K562 (cell line): Measurements from ENCODE around the gene SAP30L. TPM values are rescaled to one million over a fixed set of nuclear protein-coding genes. Genes with fewer than 3 reads are reported as not detected.

Experiments used
- ATAC-seq: fragments of 200-7000 bp; cut with Tn5 transposase; 3 replicates; pipeline ENCODE4 v1.9.1; 2020; ENCODE audit warnings: moderate library complexity
- BruUV-seq: library from RNA; stranded (reverse); fragments of 400-500 nt; replicated peaks from 2 replicates; lab custom pipeline; 2021; lab: Mats Ljungman, UMichigan
- CTCF ChIA-PET: fragments of 300-600 bp; formaldehyde crosslinking; extraction: SDS; loops from one replicate; lab custom pipeline; 2021; ENCODE audit warnings: low intra/inter-chr PET ratio; lab: Yijun Ruan, JAX
- POLR2A ChIA-PET: fragments of 300-600, 350-650 bp; sonication (Branson Sonifier 250); formaldehyde crosslinking; extraction: SDS; loops from one replicate; lab custom pipeline; 2021; ENCODE audit warnings: antibody characterized with exemption, inconsistent platforms; lab: Yijun Ruan, JAX
- DNase-seq, 4 experiments: peaks; one replicate each; pipeline versions ENCODE4 v3.0.0 to v3.0.0-alpha.2; 2011 to 2018; ENCODE audit warnings: low spot score in 3 of 4, mixed read lengths in 3 of 4; ENCODE audit errors: extremely low read depth in 1 of 4
- FAIRE-seq: peaks from 2 replicates; lab custom pipeline; 2011; peaks lifted over from hg19 to GRCh38; lab: Jason Lieb, UNC
- H2AFZ ChIP-seq: 2 replicates; pipeline ENCODE4 v1.6.0; 2011; ENCODE audit warnings: low read depth, low read length, control low read depth, inconsistent platforms
- H3K27ac ChIP-seq: fragments of 200-600 bp; 3 replicates; pipeline ENCODE4 v1.8.0; 2011; ENCODE audit warnings: low read depth, mild to moderate bottlenecking, control low read depth, inconsistent platforms, low read length, moderate library complexity, mixed read lengths; ENCODE audit errors: extremely low read depth
- H3K27me3 ChIP-seq, 2 experiments: fragments of 300-600 bp in 1 of 2; 2 replicates in 1 of 2; 3 replicates in 1 of 2; pipeline versions ENCODE4 v1.6.0 to v1.8.0; 2011; ENCODE audit warnings: inconsistent platforms in 2 of 2, low read length in 2 of 2, mild to moderate bottlenecking in 1 of 2, mixed read lengths in 1 of 2, moderate library complexity in 1 of 2; ENCODE audit not compliant: control insufficient read depth in 2 of 2, insufficient read depth in 2 of 2
- H3K36me3 ChIP-seq: fragments of 300-600 bp; 3 replicates; pipeline ENCODE4 v1.8.0; 2011; ENCODE audit warnings: mild to moderate bottlenecking, low read length, inconsistent platforms; ENCODE audit not compliant: control insufficient read depth, insufficient read depth
- H3K4me1 ChIP-seq, 2 experiments: fragments of 200-600 bp in 1 of 2; replicated peaks in 1 of 2; 2 replicates in 1 of 2; 3 replicates in 1 of 2; pipeline versions ENCODE4 v1.5.1 to v1.8.0; 2011; ENCODE audit warnings: inconsistent platforms in 2 of 2, low read length in 2 of 2, mild to moderate bottlenecking in 1 of 2, mixed read lengths in 1 of 2, moderate library complexity in 1 of 2; ENCODE audit not compliant: control insufficient read depth in 2 of 2, insufficient read depth in 2 of 2
- H3K4me2 ChIP-seq: 2 replicates; pipeline ENCODE4 v1.6.1; 2011; ENCODE audit warnings: low read length, control low read depth, inconsistent platforms, mixed read lengths; ENCODE audit not compliant: insufficient read depth
- H3K4me3 ChIP-seq: fragments of 200-600 bp; sonication (generic), shearing (Covaris generic); 2 replicates; pipeline ENCODE4 v1.5.1; 2016; ENCODE audit warnings: control low read depth, inconsistent platforms
- H3K79me2 ChIP-seq: fragments of 200-600 bp; 3 replicates; pipeline ENCODE4 v1.8.0; 2011; ENCODE audit warnings: low read length, inconsistent platforms; ENCODE audit not compliant: control insufficient read depth, insufficient read depth
- H3K9ac ChIP-seq, 2 experiments: 2 replicates each; pipeline versions ENCODE4 v1.6.0 to v1.6.1; 2011; ENCODE audit warnings: low read depth in 2 of 2, low read length in 2 of 2, control low read depth in 1 of 2, inconsistent platforms in 1 of 2, mild to moderate bottlenecking in 1 of 2, mixed read lengths in 1 of 2; ENCODE audit not compliant: insufficient read depth in 1 of 2
- H3K9me1 ChIP-seq: one replicate; pipeline ENCODE4 v1.6.0; 2011; ENCODE audit warnings: inconsistent platforms, mild to moderate bottlenecking, low read length, moderate library complexity; ENCODE audit not compliant: control insufficient read depth, insufficient read depth
- H3K9me3 ChIP-seq: replicated peaks from 2 replicates; pipeline ENCODE4 v1.5.1; 2011; ENCODE audit warnings: low read depth, low read length, inconsistent platforms; ENCODE audit not compliant: control insufficient read depth, insufficient read depth
- H4K20me1 ChIP-seq: replicated peaks from 2 replicates; pipeline ENCODE4 v1.6.1; 2011; ENCODE audit warnings: low read length, inconsistent platforms, mixed read lengths; ENCODE audit not compliant: control insufficient read depth, insufficient read depth
- FOSL1 ChIP-seq: fragments of 200-800 bp; sonication (Bioruptor generic); conservative IDR thresholded peaks from 2 replicates; pipeline ENCODE4 v1.6.1; 2016; ENCODE audit warnings: missing genetic modification characterization, missing compliant biosample characterization
- POLR2G ChIP-seq: fragments of 200-400 bp; formaldehyde crosslinking; IDR thresholded peaks from 2 replicates; pipeline ENCODE4 v1.6.1; 2017; ENCODE audit warnings: low read depth, mild to moderate bottlenecking, antibody characterized with exemption, low read length, moderate library complexity
- PRPF4 ChIP-seq: fragments of 200-400 bp; formaldehyde crosslinking; IDR thresholded peaks from one replicate; pipeline ENCODE4 v1.6.1; 2017; ENCODE audit warnings: low read length, low read depth, mild to moderate bottlenecking; ENCODE audit not compliant: insufficient read depth, poor library complexity, severe bottlenecking
- RCOR1 ChIP-seq, 2 experiments: IDR thresholded peaks; 2 replicates each; pipeline ENCODE4 v1.6.1; 2012; ENCODE audit warnings: low read depth in 2 of 2, low read length in 2 of 2, borderline replicate concordance in 1 of 2, improper control_type of control experiment in 1 of 2
- VEZF1 ChIP-seq: fragments of 200-800 bp; sonication (Bioruptor generic); IDR thresholded peaks from 2 replicates; pipeline ENCODE4 v1.6.1; 2017; ENCODE audit warnings: missing genetic modification characterization, missing compliant biosample characterization
- WGBS: fragments of 100-300 bp; shearing (Covaris generic); methylation state at CpG from one replicate; pipeline ENCODE4 v1.1.6; 2016; ENCODE audit warnings: low coverage, mixed read lengths; ENCODE audit not compliant: insufficient coverage; ENCODE audit errors: missing lambda C conversion rate; 5-methylcytosine and 5-hydroxymethylcytosine counted together
- in situ Hi-C: fragments of 300-500 bp; cut with MboI; formaldehyde crosslinking; loops from 4 replicates; pipeline ENCODE4 v1.15.0; 2018; ENCODE audit warnings: inconsistent platforms, mixed read lengths
- intact Hi-C: fragments of 100-400 bp; cut with micrococcal nuclease; formaldehyde crosslinking; loops from 2 replicates; pipeline ENCODE4 v1.14.2; 2022
- polyA plus RNA-seq, 8 experiments: library from polyadenylated mRNA; depleted of rRNA in 4 of 8; stranded (reverse) in 5 of 8; unstranded in 3 of 8; fragments of >200 nt; fragmentation: Nextera tagmentation in 2 of 8; fragmentation: Illumina TruSeq in 1 of 8; extraction: Ambion mirVana in 2 of 8; extraction: Trizol in 1 of 8; gene quantifications; 2 replicates each; pipeline versions ENCODE4 v1.2.1 to v1.2.3, GENCODE V29; 2011 to 2014; ENCODE audit warnings: inconsistent platforms in 1 of 8, missing spikeins in 1 of 8
- total RNA-seq, 7 experiments: library from RNA; depleted of rRNA in 6 of 7; stranded (reverse); fragments of >200 nt in 6 of 7; fragmentation: Illumina TruSeq in 2 of 7; extraction: Trizol in 2 of 7; gene quantifications; 2 replicates each; pipeline versions ENCODE4 v1.2.1 to v1.2.3, GENCODE V29; 2011 to 2021; ENCODE audit warnings: low replicate concordance in 1 of 7
- TF ChIP-seq, protein P1 (sequence below): fragments of 450-650 bp; formaldehyde crosslinking; IDR thresholded peaks from 2 replicates; pipeline ENCODE4 v1.4.0; 2020; ENCODE audit warnings: mild to moderate bottlenecking
- TF ChIP-seq, protein P2 (sequence below), 2 experiments: IDR thresholded peaks; 2 replicates each; pipeline ENCODE4 v1.6.1; 2011; ENCODE audit warnings: borderline replicate concordance in 1 of 2, control low read depth in 1 of 2, low read depth in 1 of 2, low read length in 1 of 2, mild to moderate bottlenecking in 1 of 2, mixed read lengths in 1 of 2, moderate library complexity in 1 of 2; ENCODE audit not compliant: insufficient read depth in 1 of 2, insufficient read length in 1 of 2, poor library complexity in 1 of 2, severe bottlenecking in 1 of 2; ENCODE audit errors: extremely low read depth in 1 of 2
- TF ChIP-seq, protein P3 (sequence below): fragments of 250-450 bp; sonication (Bioruptor Pico); IDR thresholded peaks from 2 replicates; pipeline ENCODE4 v1.5.1; 2021; ENCODE audit warnings: mild to moderate bottlenecking
- TF ChIP-seq, protein P4 (sequence below), 2 experiments: fragments of 450-650 bp in 1 of 2; IDR thresholded peaks; 2 replicates each; pipeline ENCODE4 v1.6.1; 2011 to 2017; ENCODE audit warnings: low read depth in 2 of 2, antibody characterized with exemption in 1 of 2, borderline replicate concordance in 1 of 2, low read length in 1 of 2, mild to moderate bottlenecking in 1 of 2, mixed read lengths in 1 of 2; ENCODE audit not compliant: control insufficient read depth in 1 of 2

The SAP30L gene
- total and polyA plus RNA-seq, 9 of the 15 experiments (the other 6 are each of a cell fraction or from before 2014, with no cell fraction given): 5.1 to 33.6 (median 28.1) TPM

- Histone ChIP-seq H3K9me3 (no peaks in the 10 kb centered on the region), H3K9ac (peak overlapping the region in 1 of 2 experiments; percentile 31; a peak in 1 of 4 replicates), H2AFZ (peak overlapping the region; percentile 75), H3K36me3 (peaks cover 3% of the 10 kb centered on the region; the same call in 1 of the 3 replicates), H3K9me1 (no peaks in the 10 kb centered on the region), H4K20me1 (no peaks in the 10 kb centered on the region), H3K27ac (no peak overlapping the region), H3K4me2 (peak overlapping the region; percentile 27; the same call in 1 of the 2 replicates), H3K4me1 (peaks cover 0 to 9% of the 10 kb centered on the region in 2 experiments; a peak in 3 of 5 replicates), H3K4me3 (no peak overlapping the region), H3K27me3 (no peaks in the 10 kb centered on the region), H3K79me2 (no peaks in the 10 kb centered on the region)
- in situ Hi-C loops (no loop called here), intact Hi-C loops (loop anchor here (1.0 to 2.0 kb wide), 4 partner anchors 208 to 431 kb away; no protein-coding TSS in a partner anchor)
- ChIA-PET POLR2A (interaction anchor here (0.7 to 1.0 kb wide), 4 partner anchors 49 to 211 kb away, joined by 3 to 4 read pairs (median 3); no protein-coding TSS in a partner anchor), CTCF (interaction anchor here (0.6 to 2.2 kb wide), 3 partner anchors 209 to 431 kb away, joined by 4 to 13 read pairs (median 13); no protein-coding TSS in a partner anchor)
- FAIRE-seq: peak; percentile 82
- BruUV-seq: no TSS peak
- ATAC-seq: peak; percentile 99
- peak; percentile 82 to 87 (median 86) for DNase-seq
- 33% methylated on average over 29 of the region's 37 CpGs for WGBS
- TF ChIP-seq, protein P1, sequence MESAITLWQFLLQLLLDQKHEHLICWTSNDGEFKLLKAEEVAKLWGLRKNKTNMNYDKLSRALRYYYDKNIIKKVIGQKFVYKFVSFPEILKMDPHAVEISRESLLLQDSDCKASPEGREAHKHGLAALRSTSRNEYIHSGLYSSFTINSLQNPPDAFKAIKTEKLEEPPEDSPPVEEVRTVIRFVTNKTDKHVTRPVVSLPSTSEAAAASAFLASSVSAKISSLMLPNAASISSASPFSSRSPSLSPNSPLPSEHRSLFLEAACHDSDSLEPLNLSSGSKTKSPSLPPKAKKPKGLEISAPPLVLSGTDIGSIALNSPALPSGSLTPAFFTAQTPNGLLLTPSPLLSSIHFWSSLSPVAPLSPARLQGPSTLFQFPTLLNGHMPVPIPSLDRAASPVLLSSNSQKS (CRISPR knock-in tag): no peak
- TF ChIP-seq, protein P2, sequence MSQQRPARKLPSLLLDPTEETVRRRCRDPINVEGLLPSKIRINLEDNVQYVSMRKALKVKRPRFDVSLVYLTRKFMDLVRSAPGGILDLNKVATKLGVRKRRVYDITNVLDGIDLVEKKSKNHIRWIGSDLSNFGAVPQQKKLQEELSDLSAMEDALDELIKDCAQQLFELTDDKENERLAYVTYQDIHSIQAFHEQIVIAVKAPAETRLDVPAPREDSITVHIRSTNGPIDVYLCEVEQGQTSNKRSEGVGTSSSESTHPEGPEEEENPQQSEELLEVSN (IDR thresholded peaks at IDR 0.05; ENCODE audit: borderline replicate concordance in 1 of 2, extremely low read depth in 1 of 2, insufficient read depth in 1 of 2, insufficient read length in 1 of 2, low read depth in 1 of 2, low read length in 1 of 2, poor library complexity in 1 of 2, severe bottlenecking in 1 of 2): peak in 1 of 2 experiments; percentile 33
- TF ChIP-seq RCOR1 (IDR thresholded peaks at IDR 0.05; ENCODE audit: borderline replicate concordance in 1 of 2, low read depth in 2 of 2, low read length in 2 of 2): peak in 1 of 2 experiments; percentile 39; a peak in 1 of 4 replicates
- peak; percentile 34; the same call in 1 of the 2 replicates for TF ChIP-seq POLR2G
- TF ChIP-seq, protein P3, sequence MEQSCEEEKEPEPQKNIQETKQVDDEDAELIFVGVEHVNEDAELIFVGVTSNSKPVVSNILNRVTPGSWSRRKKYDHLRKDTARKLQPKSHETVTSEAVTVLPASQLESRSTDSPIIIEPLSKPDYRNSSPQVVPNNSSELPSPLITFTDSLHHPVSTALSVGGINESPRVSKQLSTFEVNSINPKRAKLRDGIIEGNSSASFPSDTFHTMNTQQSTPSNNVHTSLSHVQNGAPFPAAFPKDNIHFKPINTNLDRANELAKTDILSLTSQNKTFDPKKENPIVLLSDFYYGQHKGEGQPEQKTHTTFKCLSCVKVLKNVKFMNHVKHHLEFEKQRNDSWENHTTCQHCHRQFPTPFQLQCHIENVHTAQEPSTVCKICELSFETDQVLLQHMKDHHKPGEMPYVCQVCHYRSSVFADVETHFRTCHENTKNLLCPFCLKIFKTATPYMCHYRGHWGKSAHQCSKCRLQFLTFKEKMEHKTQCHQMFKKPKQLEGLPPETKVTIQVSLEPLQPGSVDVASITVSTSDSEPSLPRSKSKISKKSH (CRISPR knock-in tag): no peak
- TF ChIP-seq VEZF1 (CRISPR knock-in tag): peak; percentile 23; the same call in 1 of the 2 replicates
- TF ChIP-seq PRPF4: no peak
- TF ChIP-seq, protein P4, sequence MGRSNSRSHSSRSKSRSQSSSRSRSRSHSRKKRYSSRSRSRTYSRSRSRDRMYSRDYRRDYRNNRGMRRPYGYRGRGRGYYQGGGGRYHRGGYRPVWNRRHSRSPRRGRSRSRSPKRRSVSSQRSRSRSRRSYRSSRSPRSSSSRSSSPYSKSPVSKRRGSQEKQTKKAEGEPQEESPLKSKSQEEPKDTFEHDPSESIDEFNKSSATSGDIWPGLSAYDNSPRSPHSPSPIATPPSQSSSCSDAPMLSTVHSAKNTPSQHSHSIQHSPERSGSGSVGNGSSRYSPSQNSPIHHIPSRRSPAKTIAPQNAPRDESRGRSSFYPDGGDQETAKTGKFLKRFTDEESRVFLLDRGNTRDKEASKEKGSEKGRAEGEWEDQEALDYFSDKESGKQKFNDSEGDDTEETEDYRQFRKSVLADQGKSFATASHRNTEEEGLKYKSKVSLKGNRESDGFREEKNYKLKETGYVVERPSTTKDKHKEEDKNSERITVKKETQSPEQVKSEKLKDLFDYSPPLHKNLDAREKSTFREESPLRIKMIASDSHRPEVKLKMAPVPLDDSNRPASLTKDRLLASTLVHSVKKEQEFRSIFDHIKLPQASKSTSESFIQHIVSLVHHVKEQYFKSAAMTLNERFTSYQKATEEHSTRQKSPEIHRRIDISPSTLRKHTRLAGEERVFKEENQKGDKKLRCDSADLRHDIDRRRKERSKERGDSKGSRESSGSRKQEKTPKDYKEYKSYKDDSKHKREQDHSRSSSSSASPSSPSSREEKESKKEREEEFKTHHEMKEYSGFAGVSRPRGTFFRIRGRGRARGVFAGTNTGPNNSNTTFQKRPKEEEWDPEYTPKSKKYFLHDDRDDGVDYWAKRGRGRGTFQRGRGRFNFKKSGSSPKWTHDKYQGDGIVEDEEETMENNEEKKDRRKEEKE (IDR thresholded peaks at IDR 0.05; ENCODE audit: borderline replicate concordance in 1 of 2, control insufficient read depth in 1 of 2, low read depth in 2 of 2, low read length in 1 of 2): no peak
- TF ChIP-seq FOSL1 (tag): no peak
These were observed 40.6 kb upstream of the SAP30L start for GRCh38 chr5:154405078-154405792.
